Measurements from ENCODE around the gene CSTB. TPM values are rescaled to one million over a fixed set of nuclear protein-coding genes. Genes with fewer than 3 reads are reported as not detected.

The CSTB gene
- polyA plus RNA-seq, 3 donors = 45.4 to 49.4 (median 47.3) TPM

- DNase-seq (ENCODE audit: extremely low read depth in 1 of 11, low read depth in 9 of 11, low spot score in 4 of 11) = no peak
Measured at GRCh38 chr21:43743947-43744346, 32.2 kb downstream of the CSTB start.

GRCh38 chr21:43741423-43742096 is 34.5 kb downstream of the CSTB start:
- no peak for DNase-seq (ENCODE audit: extremely low read depth in 1 of 11, low read depth in 9 of 11, low spot score in 4 of 11)

- peak in 5 of 11 donors; percentile 62 to 88 (median 79) for DNase-seq (ENCODE audit: extremely low read depth in 1 of 11, low read depth in 9 of 11, low spot score in 4 of 11)
Measured at GRCh38 chr21:43740497-43741156, 35.5 kb downstream of the CSTB start.

GRCh38 chr21:43739621-43740435 is 36.3 kb downstream of the CSTB start:
- DNase-seq (ENCODE audit: extremely low read depth in 1 of 11, low read depth in 9 of 11, low spot score in 4 of 11) = no peak

GRCh38 chr21:43737158-43737950 is 38.8 kb downstream of the CSTB start:
- DNase-seq (ENCODE audit: extremely low read depth in 1 of 11, low read depth in 9 of 11, low spot score in 4 of 11) = no peak

- no peak for DNase-seq (ENCODE audit: extremely low read depth in 1 of 11, low read depth in 9 of 11, low spot score in 4 of 11)
Measured at GRCh38 chr21:43736224-43736883, 39.8 kb downstream of the CSTB start.

GRCh38 chr21:43735236-43736091 is 40.6 kb downstream of the CSTB start:
- DNase-seq (ENCODE audit: extremely low read depth in 1 of 11, low read depth in 9 of 11, low spot score in 4 of 11) = no peak

GRCh38 chr21:43734928-43735229 is 41.2 kb downstream of the CSTB start:
- no peak for DNase-seq (ENCODE audit: extremely low read depth in 1 of 11, low read depth in 9 of 11, low spot score in 4 of 11)

- DNase-seq (ENCODE audit: extremely low read depth in 1 of 11, low read depth in 9 of 11, low spot score in 4 of 11) = no peak
Measured at GRCh38 chr21:43734131-43734927, 41.8 kb downstream of the CSTB start.

GRCh38 chr21:43733529-43734071 is 42.5 kb downstream of the CSTB start:
- no peak for DNase-seq (ENCODE audit: extremely low read depth in 1 of 11, low read depth in 9 of 11, low spot score in 4 of 11)

GRCh38 chr21:43733060-43733459 is 43.0 kb downstream of the CSTB start:
- DNase-seq (ENCODE audit: extremely low read depth in 1 of 11, low read depth in 9 of 11, low spot score in 4 of 11) = no peak

GRCh38 chr21:43731891-43732711 is 44.0 kb downstream of the CSTB start:
- no peak for DNase-seq (ENCODE audit: extremely low read depth in 1 of 11, low read depth in 9 of 11, low spot score in 4 of 11)

GRCh38 chr21:43731476-43731875 is 44.6 kb downstream of the CSTB start:
- no peak for DNase-seq (ENCODE audit: extremely low read depth in 1 of 11, low read depth in 9 of 11, low spot score in 4 of 11)

GRCh38 chr21:43728467-43729390 is 47.4 kb downstream of the CSTB start:
- peak in 10 of 11 donors; percentile 69 to 87 (median 79) for DNase-seq (ENCODE audit: extremely low read depth in 1 of 11, low read depth in 9 of 11, low spot score in 4 of 11)

- no peak for DNase-seq (ENCODE audit: extremely low read depth in 1 of 11, low read depth in 9 of 11, low spot score in 4 of 11)
Measured at GRCh38 chr21:43728154-43728466, 48.0 kb downstream of the CSTB start.
